Glutamatergic neuron (in vitro differentiated cells): ENCODE data around the gene RPS6KA2. TPM values are rescaled to one million over a fixed set of nuclear protein-coding genes. Genes with fewer than 3 reads are reported as not detected.

ENCODE experiments used
- DNase-seq: peaks from one replicate; pipeline ENCODE4 v3.0.0; 2022
- H3K27ac Mint-ChIP-seq: one replicate; pipeline ENCODE4 v1.8.0; 2020; ENCODE audit warnings: mild to moderate bottlenecking, mixed read lengths, inconsistent platforms; ENCODE audit not compliant: unreplicated experiment
- H3K27me3 Mint-ChIP-seq: one replicate; pipeline ENCODE4 v1.8.0; 2020; ENCODE audit warnings: mild to moderate bottlenecking, moderate library complexity, mixed read lengths, inconsistent platforms; ENCODE audit not compliant: unreplicated experiment
- H3K36me3 Mint-ChIP-seq: one replicate; pipeline ENCODE4 v1.8.0; 2020; ENCODE audit warnings: mild to moderate bottlenecking, mixed read lengths, inconsistent platforms; ENCODE audit not compliant: unreplicated experiment
- H3K4me1 Mint-ChIP-seq: one replicate; pipeline ENCODE4 v1.8.0; 2020; ENCODE audit warnings: mild to moderate bottlenecking, low read depth, mixed read lengths, inconsistent platforms; ENCODE audit not compliant: unreplicated experiment
- H3K4me3 Mint-ChIP-seq: one replicate; pipeline ENCODE4 v1.8.0; 2020; ENCODE audit warnings: mild to moderate bottlenecking, mixed read lengths, inconsistent platforms; ENCODE audit not compliant: unreplicated experiment
- H3K9me3 Mint-ChIP-seq: one replicate; pipeline ENCODE4 v1.8.0; 2020; ENCODE audit warnings: mild to moderate bottlenecking, moderate library complexity, mixed read lengths, inconsistent platforms; ENCODE audit not compliant: unreplicated experiment
- total RNA-seq: library from RNA; stranded (reverse); fragmentation: NEBNext Ultra II Directional; extraction: Animal tissue kit (Norgen Biotek cat#: 25700); gene quantifications from one replicate; pipeline ENCODE4 v1.2.1, GENCODE V29; 2021; ENCODE audit not compliant: unreplicated experiment
- TF ChIP-seq, protein P1 (sequence below): fragments of 200-600 bp; sonication (generic); IDR thresholded peaks from one replicate; pipeline ENCODE4 v1.5.0; 2021; ENCODE audit not compliant: partially characterized antibody, unreplicated experiment

Gene RPS6KA2
- total RNA-seq, 1 donor from 2014 or later: 109 TPM

DNA sequence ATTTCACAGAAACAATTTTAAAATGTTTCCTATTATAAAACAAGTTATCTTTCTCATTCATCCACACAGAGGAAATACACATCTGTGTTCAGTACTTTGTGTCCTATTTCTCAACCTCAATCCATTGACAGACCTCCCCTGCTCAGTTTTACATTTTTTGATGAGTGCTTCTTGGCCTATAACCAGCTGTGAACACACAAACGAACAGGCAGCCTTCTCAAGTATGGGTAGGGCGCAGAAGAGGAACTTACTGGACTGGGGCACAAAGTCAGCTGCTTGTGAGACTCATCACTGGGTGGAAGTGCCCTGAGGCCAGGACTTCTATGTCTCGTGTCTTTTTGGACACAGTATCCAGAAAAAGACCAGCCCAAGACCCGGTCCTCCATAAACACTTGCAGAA is 2.8 kb downstream of the RPS6KA2 start:
- no peak overlapping the region for H3K27ac Mint-ChIP-seq
- no peak overlapping the region for H3K4me3 Mint-ChIP-seq
- peaks cover 19% of the 10 kb centered on the region for H3K4me1 Mint-ChIP-seq
- peaks cover 18% of the 10 kb centered on the region for H3K9me3 Mint-ChIP-seq
- H3K36me3 Mint-ChIP-seq: no peaks in the 10 kb centered on the region
- no peak for DNase-seq
- TF ChIP-seq, protein P1, sequence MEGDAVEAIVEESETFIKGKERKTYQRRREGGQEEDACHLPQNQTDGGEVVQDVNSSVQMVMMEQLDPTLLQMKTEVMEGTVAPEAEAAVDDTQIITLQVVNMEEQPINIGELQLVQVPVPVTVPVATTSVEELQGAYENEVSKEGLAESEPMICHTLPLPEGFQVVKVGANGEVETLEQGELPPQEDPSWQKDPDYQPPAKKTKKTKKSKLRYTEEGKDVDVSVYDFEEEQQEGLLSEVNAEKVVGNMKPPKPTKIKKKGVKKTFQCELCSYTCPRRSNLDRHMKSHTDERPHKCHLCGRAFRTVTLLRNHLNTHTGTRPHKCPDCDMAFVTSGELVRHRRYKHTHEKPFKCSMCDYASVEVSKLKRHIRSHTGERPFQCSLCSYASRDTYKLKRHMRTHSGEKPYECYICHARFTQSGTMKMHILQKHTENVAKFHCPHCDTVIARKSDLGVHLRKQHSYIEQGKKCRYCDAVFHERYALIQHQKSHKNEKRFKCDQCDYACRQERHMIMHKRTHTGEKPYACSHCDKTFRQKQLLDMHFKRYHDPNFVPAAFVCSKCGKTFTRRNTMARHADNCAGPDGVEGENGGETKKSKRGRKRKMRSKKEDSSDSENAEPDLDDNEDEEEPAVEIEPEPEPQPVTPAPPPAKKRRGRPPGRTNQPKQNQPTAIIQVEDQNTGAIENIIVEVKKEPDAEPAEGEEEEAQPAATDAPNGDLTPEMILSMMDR: no peak
- peaks cover 10% of the 10 kb centered on the region for H3K27me3 Mint-ChIP-seq

DNA sequence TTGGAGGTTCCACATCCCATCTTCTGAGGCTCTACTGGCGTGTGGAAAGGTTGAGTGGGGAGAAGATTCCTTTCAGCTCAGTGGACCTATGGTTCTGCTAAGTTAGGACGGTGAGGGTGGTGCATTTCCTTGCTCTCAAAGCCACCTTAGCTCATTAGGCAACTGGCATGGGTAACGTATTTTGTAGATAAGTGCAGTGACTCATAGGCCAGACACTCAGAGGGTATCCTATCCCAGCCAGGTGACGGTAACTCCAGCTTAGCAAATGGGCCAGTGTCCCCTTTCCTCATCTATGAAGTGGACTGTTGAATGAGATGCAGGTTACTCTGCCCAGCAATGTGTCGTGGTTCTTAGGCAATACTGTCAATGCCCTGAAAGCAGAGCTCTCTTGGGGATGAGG is 3.7 kb downstream of the RPS6KA2 start:
- no peak for DNase-seq
- Mint-ChIP-seq H3K36me3 (peaks cover 6% of the 10 kb centered on the region), H3K4me3 (no peak overlapping the region), H3K27me3 (peaks cover 11% of the 10 kb centered on the region), H3K4me1 (peaks cover 14% of the 10 kb centered on the region), H3K27ac (no peak overlapping the region), H3K9me3 (peaks cover 12% of the 10 kb centered on the region)
- TF ChIP-seq, protein P1: no peak

DNA sequence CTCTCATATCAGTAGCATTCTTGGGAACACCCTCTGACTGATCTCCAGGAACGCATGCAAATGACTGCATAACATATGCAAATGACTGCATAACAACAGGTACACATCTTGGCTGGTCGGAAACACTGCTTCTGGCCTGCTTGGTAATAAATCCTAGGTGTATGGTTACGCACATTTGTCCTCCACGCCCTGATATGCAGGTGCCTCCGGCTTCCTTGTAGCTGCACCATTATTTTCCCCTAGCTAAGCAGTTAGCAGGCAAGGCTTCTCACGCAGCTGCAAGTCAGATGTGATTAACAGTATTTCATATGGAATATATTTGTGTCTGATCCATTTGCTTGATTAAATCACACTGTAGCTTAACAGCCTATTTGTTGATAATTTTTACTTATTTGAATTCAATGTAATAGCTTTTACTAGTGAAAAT is 5.9 kb downstream of the RPS6KA2 start:
- H3K36me3 Mint-ChIP-seq: peaks cover 9% of the 10 kb centered on the region
- H3K27ac Mint-ChIP-seq: no peak overlapping the region
- TF ChIP-seq, protein P1: no peak
- DNase-seq: no peak
- peaks cover 2% of the 10 kb centered on the region for H3K27me3 Mint-ChIP-seq
- H3K4me1 Mint-ChIP-seq: peaks cover 11% of the 10 kb centered on the region
- H3K9me3 Mint-ChIP-seq: peaks cover 6% of the 10 kb centered on the region
- H3K4me3 Mint-ChIP-seq: no peak overlapping the region

DNA sequence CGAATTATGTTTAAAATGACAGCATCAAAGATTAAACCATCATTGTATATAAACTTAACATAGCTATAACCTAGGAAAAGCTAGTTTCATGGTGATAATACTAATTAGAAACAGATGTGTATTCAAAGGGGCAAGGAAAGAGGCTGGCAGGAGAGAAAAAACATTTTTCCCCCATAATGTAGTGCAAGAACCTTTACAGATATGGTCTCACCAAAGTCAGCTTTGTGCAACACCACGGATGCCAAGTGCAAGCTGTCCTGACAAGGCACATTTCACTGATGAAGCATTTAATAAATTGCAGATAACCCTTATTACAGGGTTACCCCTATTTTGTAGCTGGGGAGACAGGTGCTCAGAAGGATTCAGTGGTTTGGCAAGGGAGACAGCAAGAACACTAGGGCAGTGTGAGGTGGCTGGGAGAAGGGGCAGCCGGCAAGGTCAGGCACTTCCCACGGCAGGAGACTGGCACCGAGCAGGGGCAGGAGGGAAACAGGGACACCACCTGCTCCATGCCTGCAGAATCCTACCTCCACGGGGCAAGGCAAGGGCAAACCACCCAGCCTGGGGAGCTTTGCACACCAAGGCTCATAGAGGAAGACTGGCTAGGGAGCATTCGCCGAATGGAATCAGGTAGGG is 6.5 kb downstream of the RPS6KA2 start:
- TF ChIP-seq, protein P1: no peak
- Mint-ChIP-seq H3K27me3 (peaks cover 4% of the 10 kb centered on the region), H3K27ac (no peak overlapping the region), H3K4me1 (peaks cover 16% of the 10 kb centered on the region), H3K9me3 (peaks cover 2% of the 10 kb centered on the region), H3K4me3 (no peak overlapping the region), H3K36me3 (peaks cover 9% of the 10 kb centered on the region)
- DNase-seq: no peak

DNA sequence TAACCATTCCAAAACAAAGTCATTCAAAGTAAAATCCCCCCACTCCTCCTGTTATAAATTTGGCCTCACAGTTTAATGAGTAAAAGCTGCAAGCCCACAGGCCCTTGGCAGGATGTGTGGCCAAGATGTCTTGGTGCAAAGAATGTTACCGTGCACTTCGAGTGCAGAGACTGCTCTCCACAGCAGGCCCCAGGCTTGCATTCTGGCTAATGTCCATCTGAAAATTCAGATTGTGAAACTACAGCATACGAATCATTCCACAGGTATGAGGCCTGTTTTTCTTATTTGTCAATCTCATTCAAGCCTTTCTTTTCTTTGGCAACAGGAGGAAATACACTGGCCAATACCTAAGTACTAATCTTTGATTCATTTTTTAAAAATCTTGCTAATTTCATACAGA is 7.1 kb downstream of the RPS6KA2 start:
- TF ChIP-seq, protein P1: no peak
- Mint-ChIP-seq H3K27ac (no peak overlapping the region), H3K4me3 (no peak overlapping the region), H3K27me3 (peaks cover 6% of the 10 kb centered on the region), H3K36me3 (peaks cover 13% of the 10 kb centered on the region), H3K4me1 (peaks cover 21% of the 10 kb centered on the region), H3K9me3 (peaks cover 4% of the 10 kb centered on the region)
- DNase-seq: no peak
